GM12873 (cell line): Measurements from ENCODE around the gene PRKAG2.

ENCODE experiments used
- TF ChIP-seq, protein P1 (sequence below): IDR thresholded peaks from 2 replicates; pipeline ENCODE4 v1.5.1; 2012; ENCODE audit warnings: low read depth, mild to moderate bottlenecking, moderate library complexity, low read length, control low read depth; ENCODE audit not compliant: insufficient read depth; ENCODE audit errors: missing control alignments

Gene PRKAG2

GRCh38 chr7:151633516-151633812, 243.5 kb downstream of the PRKAG2 start:
- TF ChIP-seq, protein P1, sequence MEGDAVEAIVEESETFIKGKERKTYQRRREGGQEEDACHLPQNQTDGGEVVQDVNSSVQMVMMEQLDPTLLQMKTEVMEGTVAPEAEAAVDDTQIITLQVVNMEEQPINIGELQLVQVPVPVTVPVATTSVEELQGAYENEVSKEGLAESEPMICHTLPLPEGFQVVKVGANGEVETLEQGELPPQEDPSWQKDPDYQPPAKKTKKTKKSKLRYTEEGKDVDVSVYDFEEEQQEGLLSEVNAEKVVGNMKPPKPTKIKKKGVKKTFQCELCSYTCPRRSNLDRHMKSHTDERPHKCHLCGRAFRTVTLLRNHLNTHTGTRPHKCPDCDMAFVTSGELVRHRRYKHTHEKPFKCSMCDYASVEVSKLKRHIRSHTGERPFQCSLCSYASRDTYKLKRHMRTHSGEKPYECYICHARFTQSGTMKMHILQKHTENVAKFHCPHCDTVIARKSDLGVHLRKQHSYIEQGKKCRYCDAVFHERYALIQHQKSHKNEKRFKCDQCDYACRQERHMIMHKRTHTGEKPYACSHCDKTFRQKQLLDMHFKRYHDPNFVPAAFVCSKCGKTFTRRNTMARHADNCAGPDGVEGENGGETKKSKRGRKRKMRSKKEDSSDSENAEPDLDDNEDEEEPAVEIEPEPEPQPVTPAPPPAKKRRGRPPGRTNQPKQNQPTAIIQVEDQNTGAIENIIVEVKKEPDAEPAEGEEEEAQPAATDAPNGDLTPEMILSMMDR: no peak

- TF ChIP-seq, protein P1: no peak
Observed at GRCh38 chr7:151632750-151633515, 244.0 kb downstream of the PRKAG2 start.

- TF ChIP-seq, protein P1: peak; percentile 38
Observed at GRCh38 chr7:151631953-151632749, 244.8 kb downstream of the PRKAG2 start.

- TF ChIP-seq, protein P1: peak; percentile 13
Observed at GRCh38 chr7:151631570-151631952, 245.4 kb downstream of the PRKAG2 start.

DNA sequence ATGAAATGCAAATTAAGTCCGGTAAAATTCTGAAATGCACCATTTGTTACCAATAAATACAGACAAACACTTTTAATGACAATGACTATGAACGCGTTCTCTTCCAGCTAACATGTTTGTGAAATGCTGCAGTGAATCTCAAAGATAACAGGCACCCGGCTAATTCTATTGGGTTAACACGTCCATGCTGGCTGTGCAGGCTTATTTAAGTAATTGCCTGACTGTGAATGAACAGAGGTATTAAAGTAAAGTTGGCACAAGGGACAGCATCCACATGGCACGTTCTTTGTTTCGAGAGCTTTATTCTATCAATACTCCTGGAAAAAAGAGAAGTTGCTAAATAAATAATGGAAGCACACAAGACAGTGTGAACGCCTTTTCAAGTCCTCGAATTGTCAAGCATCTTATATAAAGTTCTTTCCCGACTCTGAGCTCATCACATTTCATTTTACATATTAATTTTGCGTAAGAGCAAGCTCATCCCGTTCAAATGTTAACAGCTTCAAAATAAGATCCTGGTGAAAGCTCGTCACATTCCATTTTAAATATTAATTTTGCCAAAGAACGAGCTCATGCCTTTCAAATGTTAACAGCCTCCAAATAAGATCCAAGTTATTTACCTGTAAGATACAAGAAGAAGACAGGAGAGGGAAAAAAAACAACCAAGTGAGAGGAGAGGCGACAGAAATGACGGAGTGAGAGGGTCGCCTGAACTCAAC, 245.9 kb downstream of the PRKAG2 start:
- TF ChIP-seq, protein P1: no peak

DNA sequence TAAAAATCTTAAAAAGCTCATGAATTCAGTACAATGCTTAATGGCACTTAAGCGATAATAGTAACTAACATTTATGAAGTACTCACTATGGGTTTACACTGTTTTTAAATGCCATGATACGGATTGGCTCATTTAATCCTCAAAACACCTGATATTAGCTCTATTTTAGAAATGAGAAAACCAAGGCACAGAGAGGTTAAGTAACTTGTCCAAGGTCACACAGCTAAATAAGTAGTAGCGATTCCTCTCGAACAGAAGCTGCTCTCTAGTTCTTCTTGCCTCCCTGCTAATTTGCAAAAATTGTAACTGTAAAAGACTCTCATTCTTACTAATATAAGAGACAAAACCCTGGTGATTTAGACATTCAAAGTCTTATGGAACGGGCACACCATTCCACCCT, 246.6 kb downstream of the PRKAG2 start:
- TF ChIP-seq, protein P1: no peak

GRCh38 chr7:151629713-151630272, 247.1 kb downstream of the PRKAG2 start:
- TF ChIP-seq, protein P1: no peak
